IMR-90 (cell line): Measurements from ENCODE around the gene DNMT1. TPM values are rescaled to one million over a fixed set of nuclear protein-coding genes. Genes with fewer than 3 reads are reported as not detected.

Source experiments
- ATAC-seq: fragments of 200-7000 bp; cut with Tn5 transposase; 2 replicates; pipeline ENCODE4 v1.9.1; 2020; ENCODE audit warnings: low read depth, mild to moderate bottlenecking, moderate library complexity
- BruUV-seq: library from RNA; stranded (reverse); fragments of 400-500 nt; replicated peaks from 2 replicates; lab custom pipeline; 2021; lab: Mats Ljungman, UMichigan
- CTCF ChIA-PET: fragments of 300-600 bp; formaldehyde crosslinking; extraction: SDS; loops from one replicate; lab custom pipeline; 2021; ENCODE audit warnings: antibody characterized with exemption; lab: Yijun Ruan, JAX
- POLR2A ChIA-PET: fragments of 300-600 bp; sonication (Branson Sonifier 250); formaldehyde crosslinking; loops from one replicate; lab custom pipeline; 2022; ENCODE audit warnings: antibody characterized with exemption; ENCODE audit not compliant: unreplicated experiment; lab: Charles Lee
- DNase-seq: peaks from one replicate; pipeline ENCODE4 v3.0.0; 2013
- H2AFZ ChIP-seq: replicated peaks from 2 replicates; pipeline ENCODE3; 2013; ENCODE audit warnings: low read length, mild to moderate bottlenecking; ENCODE audit not compliant: poor library complexity
- H2AK5ac ChIP-seq: 2 replicates; pipeline ENCODE4 v1.6.1; 2013; ENCODE audit warnings: low read depth, low read length, inconsistent platforms
- H2AK9ac ChIP-seq: replicated peaks from 2 replicates; pipeline ENCODE3; 2013; ENCODE audit warnings: mild to moderate bottlenecking, low read depth, low read length, moderate library complexity; ENCODE audit not compliant: poor library complexity
- H2BK120ac ChIP-seq: 2 replicates; pipeline ENCODE4 v1.6.1; 2013; ENCODE audit warnings: low read depth, low read length, inconsistent platforms
- H2BK15ac ChIP-seq: 3 replicates; pipeline ENCODE4 v1.6.1; 2013; ENCODE audit warnings: low read depth, low read length, inconsistent platforms
- H2BK20ac ChIP-seq: 2 replicates; pipeline ENCODE4 v1.6.1; 2013; ENCODE audit warnings: low read depth, mild to moderate bottlenecking, inconsistent platforms, low read length, moderate library complexity
- H2BK5ac ChIP-seq: 2 replicates; pipeline ENCODE4 v1.6.1; 2013; ENCODE audit warnings: mild to moderate bottlenecking, low read depth, low read length, inconsistent platforms; ENCODE audit not compliant: poor library complexity, severe bottlenecking
- H3K14ac ChIP-seq: replicated peaks from 2 replicates; pipeline ENCODE4 v1.6.1; 2013; ENCODE audit warnings: low read depth, low read length, inconsistent platforms
- H3K18ac ChIP-seq: 2 replicates; pipeline ENCODE4 v1.6.1; 2013; ENCODE audit warnings: low read depth, low read length, control low read depth
- H3K23ac ChIP-seq: 2 replicates; pipeline ENCODE4 v1.6.1; 2013; ENCODE audit warnings: low read depth, low read length, inconsistent platforms
- H3K27ac ChIP-seq: 2 replicates; pipeline ENCODE4 v1.5.1; 2013; ENCODE audit warnings: mild to moderate bottlenecking, control low read depth, low read length; ENCODE audit not compliant: insufficient read depth
- H3K27me3 ChIP-seq: 2 replicates; pipeline ENCODE4 v1.6.1; 2013; ENCODE audit warnings: low read length; ENCODE audit not compliant: control insufficient read depth, insufficient read depth
- H3K36me3 ChIP-seq: 2 replicates; pipeline ENCODE4 v1.6.1; 2013; ENCODE audit warnings: low read length, mixed read lengths; ENCODE audit not compliant: control insufficient read depth, insufficient read depth
- H3K4ac ChIP-seq: 2 replicates; pipeline ENCODE4 v1.6.1; 2013; ENCODE audit warnings: low read depth, low read length, inconsistent platforms
- H3K4me1 ChIP-seq: 2 replicates; pipeline ENCODE4 v1.6.1; 2013; ENCODE audit warnings: low read length, mixed read lengths; ENCODE audit not compliant: control insufficient read depth, insufficient read depth
- H3K4me2 ChIP-seq: 2 replicates; pipeline ENCODE4 v1.6.1; 2013; ENCODE audit warnings: low read depth, mild to moderate bottlenecking, control low read depth, low read length, moderate library complexity
- H3K4me3 ChIP-seq: 2 replicates; pipeline ENCODE4 v1.5.1; 2013; ENCODE audit warnings: low read depth, mild to moderate bottlenecking, control low read depth, low read length, moderate library complexity; ENCODE audit not compliant: insufficient read depth
- H3K56ac ChIP-seq: 2 replicates; pipeline ENCODE4 v1.6.1; 2013; ENCODE audit warnings: low read length, inconsistent platforms; ENCODE audit not compliant: insufficient read depth; ENCODE audit errors: extremely low read depth
- H3K79me1 ChIP-seq, 2 experiments: 2 replicates each; pipeline ENCODE4 v1.6.1; 2013; ENCODE audit warnings: low read length in 2 of 2, inconsistent platforms in 1 of 2, low read depth in 1 of 2
- H3K9ac ChIP-seq: 2 replicates; pipeline ENCODE4 v1.6.1; 2013; ENCODE audit warnings: low read depth, low read length, control low read depth
- H3K9me1 ChIP-seq: 2 replicates; pipeline ENCODE4 v1.6.1; 2013; ENCODE audit warnings: low read length, inconsistent platforms; ENCODE audit not compliant: insufficient read depth
- H3K9me3 ChIP-seq: 2 replicates; pipeline ENCODE4 v1.6.1; 2013; ENCODE audit warnings: low read length; ENCODE audit not compliant: control insufficient read depth, insufficient read depth
- H4K20me1 ChIP-seq: 2 replicates; pipeline ENCODE4 v1.6.1; 2013; ENCODE audit warnings: low read length, inconsistent platforms; ENCODE audit not compliant: insufficient read depth
- H4K5ac ChIP-seq: 2 replicates; pipeline ENCODE4 v1.6.1; 2013; ENCODE audit warnings: mild to moderate bottlenecking, low read depth, low read length, control low read depth
- H4K8ac ChIP-seq, 2 experiments: 2 replicates each; pipeline ENCODE4 v1.6.1; 2013; ENCODE audit warnings: low read depth in 2 of 2, low read length in 2 of 2, control low read depth in 1 of 2, inconsistent platforms in 1 of 2
- H4K91ac ChIP-seq: 2 replicates; pipeline ENCODE4 v1.6.1; 2013; ENCODE audit warnings: low read depth, low read length, inconsistent platforms; ENCODE audit not compliant: insufficient read depth
- BHLHE40 ChIP-seq: fragments of 150-350 bp; IDR thresholded peaks from 2 replicates; pipeline ENCODE4 v1.6.1; 2016; ENCODE audit warnings: mild to moderate bottlenecking, low read depth, low read length
- WGBS, 2 experiments: methylation state at CpG; one replicate each; pipeline versions ENCODE4 v1.1.5 to v1.1.7; 2013; ENCODE audit warnings: missing lambda C conversion rate in 2 of 2; ENCODE audit not compliant: insufficient read length in 1 of 2; ENCODE audit errors: extremely low coverage in 2 of 2; 5-methylcytosine and 5-hydroxymethylcytosine counted together
- dilution Hi-C: fragments of 300-500 bp; cut with HindIII; formaldehyde crosslinking; loops from one replicate; pipeline ENCODE4 v1.14.3; 2018; ENCODE audit warnings: low sequenced_read_pairs; ENCODE audit not compliant: unreplicated experiment
- in situ Hi-C: fragments of 300-500 bp; cut with MboI; formaldehyde crosslinking; loops from 3 replicates; pipeline ENCODE4 v1.14.3; 2019; ENCODE audit warnings: low sequenced_read_pairs, inconsistent platforms, mixed read lengths
- intact Hi-C: fragments of 100-400 bp; cut with micrococcal nuclease; formaldehyde crosslinking; loops from 2 replicates; pipeline ENCODE4 v1.10.0; 2022
- polyA plus RNA-seq, 3 experiments: library from polyadenylated mRNA; depleted of rRNA; stranded (reverse); fragments of >200 nt; gene quantifications; 2 replicates each; pipeline ENCODE4 v1.2.3, GENCODE V29; 2012; ENCODE audit warnings: low replicate concordance in 1 of 3
- total RNA-seq: library from RNA; depleted of rRNA; stranded (reverse); fragments of >200 nt; gene quantifications from 2 replicates; pipeline ENCODE4 v1.2.3, GENCODE V29; 2012
- TF ChIP-seq, protein P1 (sequence below): conservative IDR thresholded peaks from 2 replicates; pipeline ENCODE4 v1.5.1; 2012; ENCODE audit warnings: mild to moderate bottlenecking, low read depth, low read length, improper control_type of control experiment

The DNMT1 gene
- total and polyA plus RNA-seq, 2 of the 4 experiments (the other 2 are of a cell fraction), result 26.2 to 83.6 TPM

DNA sequence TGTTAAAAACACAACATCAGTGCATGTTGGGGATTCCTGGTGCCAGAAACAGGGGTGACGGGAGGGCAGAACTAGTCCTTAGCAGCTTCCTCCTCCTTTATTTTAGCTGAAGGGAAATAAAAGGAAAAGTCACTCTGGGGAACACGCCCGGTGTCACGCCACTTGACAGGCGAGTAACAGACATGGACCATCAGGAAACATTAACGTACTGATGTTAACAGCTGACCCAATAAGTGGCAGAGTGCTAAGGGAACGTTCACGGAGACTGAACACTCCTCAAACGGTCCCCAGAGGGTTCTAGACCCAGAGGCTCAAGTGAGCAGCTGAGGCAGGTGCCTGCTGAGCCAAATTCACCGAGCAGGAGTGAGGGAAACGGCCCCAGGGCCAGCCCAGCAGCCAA lies 61.2 kb downstream of the DNMT1 start:
- in situ Hi-C loops (no loop called here), dilution Hi-C loops (no loop called here), intact Hi-C loops (no loop called here)
- Histone ChIP-seq H3K4me2 (no peak overlapping the region), H3K18ac (no peak overlapping the region), H3K56ac (no peak overlapping the region), H3K4me1 (peaks cover 3% of the 10 kb centered on the region; the same call in 1 of the 2 replicates), H3K9me3 (no peaks in the 10 kb centered on the region), H4K5ac (no peak overlapping the region), H2BK20ac (no peak overlapping the region), H3K4me3 (no peak overlapping the region), H2BK120ac (no peak overlapping the region), H4K8ac (no peak overlapping the region), H2AK9ac (no peak overlapping the region), H3K9ac (no peak overlapping the region), H3K14ac (no peak overlapping the region), H3K27ac (no peak overlapping the region), H2AFZ (no peak overlapping the region), H4K20me1 (no peaks in the 10 kb centered on the region; the same call in 1 of the 2 replicates), H2AK5ac (no peak overlapping the region), H3K23ac (no peak overlapping the region), H2BK15ac (no peak overlapping the region), H3K4ac (no peak overlapping the region), H3K79me1 (peaks cover 0 to 6% of the 10 kb centered on the region in 2 experiments; a peak in 3 of 4 replicates), H4K91ac (no peak overlapping the region), H3K9me1 (peaks cover 3% of the 10 kb centered on the region), H3K27me3 (no peaks in the 10 kb centered on the region), H3K36me3 (peaks cover 57% of the 10 kb centered on the region), H2BK5ac (no peak overlapping the region)
- no TSS peak for BruUV-seq
- ChIA-PET POLR2A (no interaction called here), CTCF (no interaction called here)
- WGBS, 2 experiments, result 80% methylated on average over 5 of the region's 11 CpGs; no CpG with 5 or more reads in 1 of the 2 experiments
- ATAC-seq (no peak), DNase-seq (no peak)
- TF ChIP-seq, protein P1, sequence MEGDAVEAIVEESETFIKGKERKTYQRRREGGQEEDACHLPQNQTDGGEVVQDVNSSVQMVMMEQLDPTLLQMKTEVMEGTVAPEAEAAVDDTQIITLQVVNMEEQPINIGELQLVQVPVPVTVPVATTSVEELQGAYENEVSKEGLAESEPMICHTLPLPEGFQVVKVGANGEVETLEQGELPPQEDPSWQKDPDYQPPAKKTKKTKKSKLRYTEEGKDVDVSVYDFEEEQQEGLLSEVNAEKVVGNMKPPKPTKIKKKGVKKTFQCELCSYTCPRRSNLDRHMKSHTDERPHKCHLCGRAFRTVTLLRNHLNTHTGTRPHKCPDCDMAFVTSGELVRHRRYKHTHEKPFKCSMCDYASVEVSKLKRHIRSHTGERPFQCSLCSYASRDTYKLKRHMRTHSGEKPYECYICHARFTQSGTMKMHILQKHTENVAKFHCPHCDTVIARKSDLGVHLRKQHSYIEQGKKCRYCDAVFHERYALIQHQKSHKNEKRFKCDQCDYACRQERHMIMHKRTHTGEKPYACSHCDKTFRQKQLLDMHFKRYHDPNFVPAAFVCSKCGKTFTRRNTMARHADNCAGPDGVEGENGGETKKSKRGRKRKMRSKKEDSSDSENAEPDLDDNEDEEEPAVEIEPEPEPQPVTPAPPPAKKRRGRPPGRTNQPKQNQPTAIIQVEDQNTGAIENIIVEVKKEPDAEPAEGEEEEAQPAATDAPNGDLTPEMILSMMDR, result no peak
- TF ChIP-seq BHLHE40, result no peak
